Measurements from ENCODE around the gene PRSS27.
"Not testable (repeated sequence)": the region's sequence is repeated elsewhere in the genome, so short reads cannot be mapped to it uniquely, and the experiment has no call there.

Gene PRSS27

DNA sequence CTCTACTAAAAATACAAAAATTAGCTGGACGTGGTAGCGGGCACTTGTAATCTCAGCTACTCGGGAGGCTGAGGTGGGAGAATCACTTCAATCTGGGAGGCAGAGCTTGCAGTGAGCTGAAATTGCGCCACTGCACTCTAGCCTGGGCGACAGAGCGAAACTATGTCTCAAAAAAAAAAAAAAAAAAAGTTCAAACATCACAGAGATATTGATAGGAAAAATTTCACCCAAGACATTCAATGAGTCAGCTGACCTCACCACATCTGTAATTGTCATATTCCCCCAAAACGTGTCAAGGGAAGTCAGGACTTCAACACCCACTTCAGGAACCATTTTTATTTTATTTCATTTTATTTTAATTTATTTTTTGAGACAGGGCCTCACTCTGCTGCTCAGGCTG lies 8.0 kb upstream of the PRSS27 start:
- DNase-seq (ENCODE audit: extremely low read depth in 1 of 2, low read depth in 1 of 2), result no peak

GRCh38 chr16:2726923-2727322 lies 6.9 kb upstream of the PRSS27 start:
- no peak for DNase-seq (ENCODE audit: extremely low read depth in 1 of 2, low read depth in 1 of 2)

DNA sequence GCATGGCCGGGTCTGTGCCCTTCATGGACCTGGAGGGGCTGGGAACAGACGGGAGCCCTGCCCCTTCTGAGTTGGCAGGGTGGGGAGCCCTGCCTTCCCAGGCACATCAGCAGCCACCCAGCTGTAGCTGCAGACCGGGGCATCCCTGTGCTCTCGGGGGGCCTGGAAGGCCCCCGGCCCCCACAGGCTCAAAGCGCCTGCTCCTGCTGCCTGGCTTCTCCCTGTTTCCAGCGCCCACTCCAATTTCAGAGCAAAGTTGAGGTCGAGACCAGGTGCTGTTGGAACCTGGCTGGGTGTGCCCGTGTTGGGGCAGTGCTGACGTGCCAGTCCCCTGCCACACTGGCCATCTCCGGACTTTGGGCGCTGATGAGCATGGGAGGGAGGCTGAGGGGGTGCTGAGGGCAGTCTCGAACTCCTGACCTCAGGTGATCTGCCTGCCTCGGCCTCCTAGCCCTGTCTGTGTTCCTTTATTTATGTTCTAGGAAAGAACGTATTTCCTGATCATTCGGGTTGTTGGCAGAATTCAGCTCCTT lies 4.9 kb upstream of the PRSS27 start:
- DNase-seq (ENCODE audit: extremely low read depth in 1 of 2, low read depth in 1 of 2), result no peak

DNA sequence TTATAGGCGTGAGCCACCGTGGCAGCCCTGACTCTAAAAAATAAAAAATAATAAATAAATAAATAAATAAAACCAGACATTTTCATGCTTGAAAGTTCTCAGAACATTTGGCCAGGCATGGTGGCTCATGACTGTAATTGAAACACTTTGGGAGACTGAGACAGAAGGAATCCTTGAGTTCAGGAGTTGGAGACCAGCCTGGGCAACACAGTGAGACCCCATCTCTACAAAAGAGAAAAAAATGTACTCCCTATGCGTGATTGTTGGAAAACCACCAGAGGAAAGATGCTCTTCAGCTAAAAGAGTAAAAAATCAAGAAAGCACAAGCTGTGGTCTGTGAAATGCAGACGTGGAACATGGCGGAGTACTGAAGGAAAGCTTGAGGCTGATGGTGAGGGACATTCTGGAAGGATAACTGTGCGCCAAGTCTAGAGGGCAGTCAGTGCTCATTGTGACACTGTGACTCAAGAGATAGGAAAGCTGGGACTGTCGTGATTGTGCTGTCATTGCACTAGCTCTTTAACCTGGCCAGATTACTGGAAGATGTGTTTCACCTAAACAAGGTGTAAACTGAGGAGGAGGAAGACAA lies 4.2 kb upstream of the PRSS27 start:
- no peak for DNase-seq (ENCODE audit: extremely low read depth in 1 of 2, low read depth in 1 of 2)

- DNase-seq (ENCODE audit: extremely low read depth in 1 of 2, low read depth in 1 of 2), result not testable (repeated sequence)
These were observed 1.7 kb upstream of the PRSS27 start for GRCh38 chr16:2721634-2722173.

- DNase-seq (ENCODE audit: extremely low read depth in 1 of 2, low read depth in 1 of 2), result peak; percentile 83 to 84
These were observed 952 bp upstream of the PRSS27 start for GRCh38 chr16:2720719-2721633.

GRCh38 chr16:2719328-2720063 lies 528 bp downstream of the PRSS27 start:
- no peak for DNase-seq (ENCODE audit: extremely low read depth in 1 of 2, low read depth in 1 of 2)

- DNase-seq (ENCODE audit: extremely low read depth in 1 of 2, low read depth in 1 of 2), result no peak
These were observed 2.4 kb downstream of the PRSS27 start for GRCh38 chr16:2717383-2718263.

- no peak for DNase-seq (ENCODE audit: extremely low read depth in 1 of 2, low read depth in 1 of 2)
These were observed 3.1 kb downstream of the PRSS27 start for GRCh38 chr16:2716948-2717347.

- DNase-seq (ENCODE audit: extremely low read depth in 1 of 2, low read depth in 1 of 2), result no peak
These were observed 3.8 kb downstream of the PRSS27 start for GRCh38 chr16:2715966-2716885.

DNA sequence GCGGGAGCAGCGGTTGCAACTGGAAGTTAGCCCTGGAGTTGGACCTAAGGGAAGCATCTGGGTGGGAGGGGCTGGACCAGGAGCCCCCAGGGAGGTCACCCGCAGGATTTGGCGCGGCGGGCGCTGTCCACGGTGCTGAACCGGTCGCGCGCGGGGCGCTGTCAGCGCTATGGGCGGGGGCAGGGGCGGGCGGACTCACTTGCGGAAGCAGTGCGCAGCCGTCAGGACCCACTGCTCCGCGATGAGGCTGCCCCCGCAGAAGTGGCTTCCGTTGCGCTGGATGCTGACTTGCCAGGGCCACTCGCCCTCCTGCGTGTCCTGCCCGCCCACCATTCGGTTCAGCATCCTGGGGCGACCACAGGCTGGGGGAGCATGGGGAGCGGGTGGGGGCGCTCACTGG lies 4.5 kb downstream of the PRSS27 start:
- DNase-seq (ENCODE audit: extremely low read depth in 1 of 2, low read depth in 1 of 2), result peak; percentile 50 to 73

DNA sequence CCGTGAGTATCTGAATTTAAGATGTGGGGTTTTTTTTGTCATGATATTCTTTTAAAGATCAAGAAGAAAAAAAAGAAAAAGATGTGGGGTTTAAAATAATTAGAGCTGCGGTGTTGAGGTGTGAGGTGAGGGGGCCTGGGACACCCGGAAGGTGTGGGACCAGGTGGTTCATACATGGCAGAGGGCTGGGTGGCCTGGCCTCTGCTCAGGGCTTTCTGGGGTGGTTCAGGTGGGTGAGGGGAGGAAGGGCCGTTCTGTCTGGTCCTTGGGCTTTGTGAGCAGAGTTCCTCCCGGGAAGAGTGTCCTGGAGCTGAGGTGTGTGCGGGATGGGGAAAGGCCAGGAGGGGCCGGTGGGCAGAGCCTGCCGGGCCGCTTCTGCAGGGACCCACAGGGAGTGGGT lies 5.0 kb downstream of the PRSS27 start:
- DNase-seq (ENCODE audit: extremely low read depth in 1 of 2, low read depth in 1 of 2), result no peak

DNA sequence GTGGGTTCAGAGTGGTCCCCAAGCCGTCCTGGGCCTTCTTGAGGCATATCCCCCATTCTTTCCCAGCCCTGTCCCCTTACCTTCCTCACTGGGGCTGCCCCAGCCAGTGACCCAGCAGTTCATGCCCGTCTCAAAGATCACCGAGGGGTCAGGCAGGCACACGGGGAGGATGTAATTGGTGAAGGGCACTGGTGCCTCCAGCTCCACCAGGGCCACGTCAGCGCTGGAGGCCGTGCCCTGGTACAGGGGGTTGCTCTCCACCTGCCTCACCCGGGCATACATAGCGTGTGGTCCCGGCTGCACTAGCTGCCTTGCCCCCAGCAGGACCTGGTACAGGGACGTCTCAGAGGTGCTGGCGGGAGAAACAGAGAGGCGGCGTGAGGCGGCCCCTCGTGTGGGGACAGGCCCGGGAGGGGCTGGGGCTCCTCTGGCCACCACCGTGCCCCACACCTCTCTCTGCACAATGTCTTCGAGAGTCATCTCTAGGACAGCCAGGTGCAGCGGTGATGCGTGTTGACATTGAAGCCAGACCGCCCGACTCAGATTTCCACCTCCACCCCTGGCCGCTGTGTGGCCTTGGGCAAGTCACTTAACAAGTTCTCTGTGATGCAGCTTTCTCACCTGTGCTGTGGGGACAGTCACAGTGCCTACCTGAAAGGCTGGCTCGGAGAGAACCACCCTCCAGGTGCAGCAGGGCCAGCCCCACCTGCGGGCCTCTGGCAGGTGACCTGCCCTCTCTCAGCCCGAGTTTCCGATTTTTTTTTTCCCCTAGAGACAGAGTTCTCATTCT lies 5.8 kb downstream of the PRSS27 start:
- DNase-seq (ENCODE audit: extremely low read depth in 1 of 2, low read depth in 1 of 2), result no peak

- no peak for DNase-seq (ENCODE audit: extremely low read depth in 1 of 2, low read depth in 1 of 2)
These were observed 6.5 kb downstream of the PRSS27 start for GRCh38 chr16:2713523-2713922.

- DNase-seq (ENCODE audit: extremely low read depth in 1 of 2, low read depth in 1 of 2), result no peak
These were observed 7.5 kb downstream of the PRSS27 start for GRCh38 chr16:2712546-2712945.

- no peak for DNase-seq (ENCODE audit: extremely low read depth in 1 of 2, low read depth in 1 of 2)
These were observed 8.0 kb downstream of the PRSS27 start for GRCh38 chr16:2712063-2712441.

- no peak for DNase-seq (ENCODE audit: extremely low read depth in 1 of 2, low read depth in 1 of 2)
These were observed 8.5 kb downstream of the PRSS27 start for GRCh38 chr16:2711370-2712062.

DNA sequence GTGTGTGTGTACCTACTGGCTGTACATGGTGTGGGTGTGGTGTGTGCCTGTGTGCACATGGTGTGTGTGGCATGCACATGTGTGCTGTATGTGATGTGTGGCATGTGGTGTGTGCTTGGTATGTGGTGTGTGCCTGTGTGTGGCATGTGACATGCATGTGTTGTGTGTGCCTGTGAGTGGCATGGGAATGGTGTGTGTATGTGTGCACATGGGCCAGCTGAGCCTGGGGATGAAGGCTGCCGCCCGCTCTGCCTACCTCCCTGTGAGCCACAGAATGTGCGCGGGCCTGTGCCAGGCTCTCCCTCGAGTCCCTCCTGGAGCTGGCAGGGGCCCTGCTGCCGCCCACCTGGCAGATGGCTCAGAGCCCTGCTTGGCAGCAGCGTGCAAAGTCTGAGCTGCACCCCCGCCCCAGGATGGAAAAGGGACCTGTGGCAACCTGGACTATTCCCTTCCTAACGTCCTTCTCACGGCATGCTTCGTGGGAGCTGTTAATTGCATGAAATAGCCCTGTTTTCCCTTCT lies 9.3 kb downstream of the PRSS27 start:
- DNase-seq (ENCODE audit: extremely low read depth in 1 of 2, low read depth in 1 of 2), result no peak
